Stimulated activated CD4-positive, alpha-beta T cell treated with anti-CD3 and anti-CD28 coated beads, Interleukin-12 subunit alpha, Interleukin-12 subunit beta, amount 100 ng/mL, for 24 hours (primary cell): Measurements from ENCODE around the gene COMT.
"Not testable (repeated sequence)": the region's sequence is repeated elsewhere in the genome, so short reads cannot be mapped to it uniquely, and the experiment has no call there.

Experiments
- DNase-seq, 2 experiments: peaks; one replicate each; pipeline ENCODE4 v3.0.0-alpha.2; 2020; ENCODE audit warnings: low read depth in 2 of 2

The COMT gene

GRCh38 chr22:19909350-19910179, 32.0 kb upstream of the COMT start:
- DNase-seq: peak; percentile 68 to 79

- no peak for DNase-seq
Measured at GRCh38 chr22:19910180-19910744, 31.3 kb upstream of the COMT start.

GRCh38 chr22:19911540-19912270, 29.9 kb upstream of the COMT start:
- DNase-seq: no peak

DNA sequence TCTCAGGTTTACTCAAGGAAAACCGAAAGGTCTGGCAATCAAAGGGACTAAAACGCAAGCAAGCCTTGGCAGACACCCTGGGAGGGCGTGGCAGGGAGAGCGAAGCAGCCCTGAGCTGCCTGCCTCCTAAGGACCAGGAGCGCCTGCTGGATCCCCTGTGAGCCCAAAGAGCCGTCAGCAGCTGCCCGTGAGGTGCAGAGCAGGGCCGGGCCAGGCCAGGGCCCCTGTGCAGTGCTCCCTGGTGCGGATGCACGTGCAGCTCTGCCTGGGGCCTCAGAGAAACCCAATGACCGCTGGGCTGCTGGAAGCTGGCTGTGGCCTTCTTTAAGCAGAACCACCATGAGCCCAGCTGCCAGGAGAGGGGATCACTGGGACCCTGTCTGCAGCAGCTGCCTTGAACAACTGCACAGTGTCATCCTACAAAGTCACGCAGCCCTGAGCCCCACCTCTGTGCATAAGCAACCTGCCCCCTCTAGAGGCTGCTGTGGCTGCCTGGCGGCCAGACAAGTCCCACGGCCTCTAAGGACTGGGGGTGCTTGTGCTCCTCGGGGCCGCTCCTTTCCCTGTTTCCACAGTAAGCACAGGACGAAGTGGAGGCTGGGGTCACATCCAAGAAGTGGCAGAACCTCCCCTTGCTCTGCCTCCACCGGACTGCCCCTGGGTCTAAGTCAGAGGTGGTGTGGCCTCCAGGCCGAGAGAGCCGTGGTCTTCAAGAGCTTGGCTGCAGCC, 29.1 kb upstream of the COMT start:
- no peak for DNase-seq

- DNase-seq: no peak
Measured at GRCh38 chr22:19913337-19913936, 28.1 kb upstream of the COMT start.

DNA sequence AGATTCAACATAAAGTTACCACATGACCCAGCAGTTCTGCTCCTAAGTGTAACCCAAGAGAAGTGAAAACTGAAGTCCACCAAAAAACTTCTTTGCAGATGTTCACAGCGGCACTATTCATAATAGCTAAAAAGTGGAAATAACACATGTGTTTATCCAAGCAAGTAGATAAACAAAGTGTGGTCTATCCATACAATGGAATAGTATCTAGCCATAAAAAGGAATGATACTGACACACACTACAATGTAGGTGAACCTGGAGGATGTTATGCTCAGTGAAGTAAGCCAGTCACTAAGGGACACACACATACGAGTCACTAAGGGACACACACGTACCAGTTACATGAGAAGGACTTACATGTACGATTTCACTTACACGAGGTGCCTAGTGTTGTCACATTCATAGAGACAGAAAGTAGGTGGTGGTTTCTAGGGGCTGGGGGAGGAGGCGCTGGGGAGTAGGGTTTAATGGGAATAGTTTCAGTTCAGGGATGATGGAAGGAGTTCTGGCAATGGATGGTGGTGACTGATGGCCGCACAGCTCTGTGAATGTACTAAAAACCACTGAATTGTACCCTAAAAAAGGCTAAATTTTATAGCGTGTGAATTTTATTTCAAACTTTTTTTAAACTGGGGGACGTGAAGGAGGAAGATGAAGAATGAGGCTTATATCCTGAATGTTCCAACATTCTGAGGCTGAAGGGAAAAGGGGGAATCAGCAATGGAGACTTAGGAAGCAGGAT, 27.2 kb upstream of the COMT start:
- no peak for DNase-seq

GRCh38 chr22:19915287-19915954, 26.2 kb upstream of the COMT start:
- DNase-seq: no peak

- DNase-seq: no peak
Measured at GRCh38 chr22:19916006-19916405, 25.6 kb upstream of the COMT start.

DNA sequence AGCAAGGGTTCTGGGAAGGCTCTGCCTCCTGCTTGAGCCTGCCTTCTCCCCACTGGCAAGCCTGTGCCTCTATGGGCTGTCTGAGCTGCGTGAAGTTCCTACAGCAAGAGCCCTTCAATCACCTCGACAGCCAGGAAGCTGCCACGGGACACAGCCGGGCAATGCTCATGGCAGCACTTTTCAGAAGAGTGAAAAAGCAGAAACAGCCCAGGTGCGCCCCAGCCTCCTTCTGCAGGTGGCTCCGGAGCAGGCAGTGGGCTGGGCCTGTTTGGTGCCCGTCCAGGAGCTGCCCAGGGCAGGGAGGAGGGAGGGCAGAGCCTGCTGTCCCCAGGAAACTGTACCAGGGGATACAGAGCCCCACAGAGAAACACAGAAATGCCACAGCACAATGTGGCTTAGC, 24.6 kb upstream of the COMT start:
- no peak for DNase-seq

GRCh38 chr22:19917389-19918138, 24.0 kb upstream of the COMT start:
- DNase-seq: no peak

- no peak for DNase-seq
Measured at GRCh38 chr22:19918332-19919106, 23.1 kb upstream of the COMT start.

- DNase-seq: no peak
Measured at GRCh38 chr22:19919701-19920363, 21.7 kb upstream of the COMT start.

DNA sequence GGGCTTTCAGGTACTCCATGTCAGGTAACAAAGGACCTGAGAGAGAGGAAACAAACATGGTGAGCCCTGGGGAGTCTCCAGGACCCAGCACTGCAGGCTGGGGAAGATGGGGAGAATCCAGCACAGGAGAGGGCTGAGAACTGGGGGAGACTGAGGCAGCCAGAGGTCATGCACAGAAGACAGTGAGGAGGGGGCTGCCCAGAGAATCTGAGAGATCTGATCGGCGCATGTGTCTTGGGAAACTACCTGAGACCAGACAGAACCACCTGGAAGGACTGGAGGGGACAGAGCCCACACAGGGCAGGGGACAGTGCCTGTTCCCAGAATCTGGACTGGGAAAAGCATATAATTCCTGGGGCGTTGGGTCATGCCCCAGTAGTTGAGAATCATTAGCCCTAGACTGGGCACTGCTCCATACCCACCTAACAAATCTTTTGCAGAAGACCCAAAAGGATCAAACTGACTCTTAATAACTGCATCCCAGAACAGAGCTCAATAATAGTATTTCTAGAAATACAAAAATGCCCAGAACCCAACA, 20.0 kb upstream of the COMT start:
- DNase-seq: no peak

GRCh38 chr22:19923914-19924513, 17.6 kb upstream of the COMT start:
- no peak for DNase-seq

DNA sequence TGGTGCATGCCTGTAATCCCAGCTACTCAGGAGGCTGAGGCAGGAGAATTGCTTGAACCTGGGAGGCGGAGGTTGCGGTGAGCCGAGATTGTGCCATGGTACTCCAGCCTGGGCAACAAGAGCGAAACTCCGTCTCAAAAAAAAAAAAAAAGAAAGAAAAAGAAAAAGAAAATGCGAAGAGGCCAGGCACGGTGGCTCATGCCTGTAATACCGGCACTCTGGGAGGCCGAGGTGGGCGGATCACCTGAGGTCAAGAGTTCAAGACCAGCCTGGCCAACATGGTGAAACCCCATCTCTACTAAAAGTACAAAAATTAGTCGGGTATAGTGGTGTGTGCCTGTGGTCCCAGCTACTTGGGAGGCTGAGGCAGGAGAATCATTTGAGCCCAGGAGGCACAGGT, 15.5 kb upstream of the COMT start:
- not testable (repeated sequence) for DNase-seq

- no peak for DNase-seq
Measured at GRCh38 chr22:19927696-19928095, 13.9 kb upstream of the COMT start.

DNA sequence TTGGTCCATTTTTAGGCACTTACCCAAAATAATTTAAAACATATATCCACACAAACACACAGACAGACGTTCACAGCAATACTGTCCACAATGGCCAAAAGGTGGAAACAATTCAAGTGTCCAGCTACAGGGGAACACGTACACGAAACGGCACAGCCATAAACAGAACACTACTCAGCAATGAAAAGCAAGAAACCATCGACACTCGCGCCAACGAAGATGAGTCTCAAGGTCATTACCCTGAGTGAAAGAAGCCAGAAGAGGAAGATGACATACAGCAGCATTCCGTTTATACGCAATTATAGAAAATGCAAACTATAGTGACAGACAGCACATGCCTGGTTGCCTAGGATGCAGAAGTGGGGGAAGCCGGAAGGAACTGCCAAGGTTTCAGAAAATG, 13.4 kb upstream of the COMT start:
- DNase-seq: no peak
